GM06990 (cell line): ENCODE data around the gene UGP2.

Experiments
- DNase-seq: peaks from one replicate; pipeline ENCODE4 v3.0.0-alpha.2; 2011; ENCODE audit not compliant: insufficient read length; ENCODE audit errors: extremely low read depth
- H3K27me3 ChIP-seq: replicated peaks from 2 replicates; pipeline ENCODE4 v1.6.0; 2011; ENCODE audit warnings: low read length; ENCODE audit not compliant: control insufficient read depth, insufficient read depth
- H3K36me3 ChIP-seq: 2 replicates; pipeline ENCODE4 v1.5.1; 2011; ENCODE audit warnings: low read length; ENCODE audit not compliant: control insufficient read depth, insufficient read depth
- H3K4me3 ChIP-seq: replicated peaks from 2 replicates; pipeline ENCODE4 v1.5.1; 2011; ENCODE audit warnings: low read depth, mild to moderate bottlenecking, control low read depth, low read length
- CTCF ChIP-seq: IDR thresholded peaks from 2 replicates; pipeline ENCODE4 v1.5.1; 2011; ENCODE audit warnings: low read length, control low read depth, mild to moderate bottlenecking, inconsistent platforms; ENCODE audit not compliant: insufficient read depth, poor library complexity, severe bottlenecking

UGP2 gene

DNA sequence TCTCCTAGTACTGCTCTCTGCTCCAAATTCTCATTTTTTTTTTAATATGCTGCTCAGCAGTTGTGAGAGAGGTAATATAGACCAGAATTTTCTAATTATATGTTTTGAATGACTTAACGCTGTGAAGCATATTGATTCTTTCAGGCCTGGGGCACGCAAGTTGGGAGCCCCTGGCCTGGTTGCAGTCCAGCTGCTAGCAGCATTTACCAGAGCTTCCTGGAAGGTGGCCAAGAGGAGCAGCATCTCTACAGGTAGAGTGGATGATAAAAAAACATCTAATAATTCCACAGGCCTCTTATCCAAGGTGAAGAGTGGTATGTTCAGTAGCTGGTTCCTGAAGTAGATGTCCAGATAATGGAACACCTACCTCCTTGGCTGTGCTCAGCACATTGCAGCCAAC lies 7.3 kb upstream of the UGP2 start:
- no peaks in the 10 kb centered on the region for H3K36me3 ChIP-seq
- H3K27me3 ChIP-seq, result no peaks in the 10 kb centered on the region
- no peak overlapping the region for H3K4me3 ChIP-seq
- no peak for TF ChIP-seq CTCF
- DNase-seq, result no peak

GRCh38 chr2:63837036-63837594 lies 4.6 kb upstream of the UGP2 start:
- no peak for DNase-seq
- no peak overlapping the region for H3K4me3 ChIP-seq
- H3K27me3 ChIP-seq, result no peaks in the 10 kb centered on the region
- no peaks in the 10 kb centered on the region for H3K36me3 ChIP-seq
- no peak for TF ChIP-seq CTCF

- H3K27me3 ChIP-seq, result no peaks in the 10 kb centered on the region
- no peak for TF ChIP-seq CTCF
- peak overlapping the region; percentile 91 for H3K4me3 ChIP-seq
- DNase-seq, result no peak
- no peaks in the 10 kb centered on the region for H3K36me3 ChIP-seq
Measured at GRCh38 chr2:63840081-63840784, 1.5 kb upstream of the UGP2 start.

DNA sequence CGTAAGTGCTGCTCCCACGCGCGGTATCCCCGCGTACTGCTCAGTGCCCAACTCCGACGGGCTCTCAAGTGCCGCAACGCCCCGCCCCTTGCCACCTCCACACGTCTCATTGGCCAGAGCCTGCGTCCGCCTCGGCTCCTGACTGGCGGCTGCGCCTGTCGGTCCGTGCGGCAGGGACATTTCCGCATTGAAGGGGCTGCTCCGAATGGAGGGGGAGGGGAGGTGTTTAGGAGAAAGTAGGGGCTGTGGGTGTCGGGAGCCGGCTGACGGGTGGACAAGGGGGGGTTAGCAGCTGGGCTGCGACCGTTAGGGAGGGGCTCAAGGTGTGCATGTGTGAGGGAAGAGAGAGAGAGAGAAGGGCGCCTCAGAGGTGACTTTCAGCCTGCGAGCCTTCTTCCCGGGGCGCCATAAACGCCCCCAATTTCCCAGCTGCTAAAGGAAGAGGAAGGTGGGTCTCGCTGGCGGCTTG lies 877 bp upstream of the UGP2 start:
- Histone ChIP-seq H3K36me3 (no peaks in the 10 kb centered on the region), H3K27me3 (no peaks in the 10 kb centered on the region), H3K4me3 (peak overlapping the region; percentile 91)
- no peak for TF ChIP-seq CTCF
- DNase-seq, result peak; percentile 99

DNA sequence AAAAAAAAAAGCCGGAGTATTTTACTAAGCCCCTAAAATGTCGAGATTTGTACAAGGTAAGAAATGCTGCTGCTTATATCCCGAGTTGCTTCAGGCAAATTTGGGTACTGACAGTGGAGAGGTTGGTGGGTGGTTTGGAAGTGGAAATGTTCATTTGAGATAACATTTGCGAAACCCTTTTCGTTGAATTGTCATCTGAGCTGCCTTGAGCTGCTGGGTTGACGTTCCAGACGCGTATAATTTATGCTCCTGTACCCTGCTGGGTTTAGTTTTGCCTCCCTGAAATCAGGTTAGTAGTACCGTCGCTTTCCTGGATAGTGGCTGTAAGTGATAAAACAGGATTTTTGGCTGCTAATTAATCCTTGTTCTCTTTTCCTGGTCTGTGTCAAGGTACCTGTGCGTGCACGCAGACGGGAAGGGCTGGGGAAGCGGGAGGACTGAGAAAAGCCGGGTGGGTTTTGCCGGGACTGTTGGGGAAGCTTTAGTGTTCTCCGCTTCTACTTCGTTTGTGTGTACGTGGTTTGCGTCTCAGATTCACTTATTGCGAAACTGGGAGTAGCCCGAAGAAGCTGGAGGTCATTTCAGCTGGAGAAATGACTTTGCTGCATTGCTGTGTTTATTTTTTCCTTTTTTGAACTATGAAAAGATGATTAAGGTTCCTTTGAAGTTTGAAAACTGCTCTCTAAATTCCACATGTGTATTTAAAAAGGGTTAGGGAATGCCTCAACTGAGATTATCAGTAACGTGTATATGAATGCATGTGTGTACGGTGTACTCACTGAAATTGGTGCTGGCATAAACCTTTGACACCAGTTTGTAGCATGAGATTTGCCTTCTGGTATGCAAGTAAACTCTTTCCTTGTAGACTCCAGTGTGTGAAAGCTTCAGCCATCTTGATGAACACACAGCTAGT lies 709 bp downstream of the UGP2 start:
- Histone ChIP-seq H3K27me3 (no peaks in the 10 kb centered on the region), H3K4me3 (peak overlapping the region; percentile 91), H3K36me3 (no peaks in the 10 kb centered on the region)
- peak; percentile 16 for DNase-seq
- no peak for TF ChIP-seq CTCF
